ENCODE results near the gene WDR87.
"Not testable (repeated sequence)": the region's sequence is repeated elsewhere in the genome, so short reads cannot be mapped to it uniquely, and the experiment has no call there.

The WDR87 gene

GRCh38 chr19:37930416-37930815 lies 24.0 kb upstream of the WDR87 start:
- DNase-seq, result no peak

GRCh38 chr19:37929355-37929923 lies 23.0 kb upstream of the WDR87 start:
- DNase-seq, result peak; percentile 35

- no peak for DNase-seq
Observed at GRCh38 chr19:37928527-37929286, 22.3 kb upstream of the WDR87 start.

GRCh38 chr19:37926711-37927110 lies 20.3 kb upstream of the WDR87 start:
- no peak for DNase-seq

GRCh38 chr19:37926255-37926654 lies 19.9 kb upstream of the WDR87 start:
- no peak for DNase-seq

GRCh38 chr19:37925212-37925611 lies 18.8 kb upstream of the WDR87 start:
- DNase-seq, result no peak

GRCh38 chr19:37924573-37924972 lies 18.2 kb upstream of the WDR87 start:
- DNase-seq, result not testable (repeated sequence)

GRCh38 chr19:37920591-37921450 lies 14.4 kb upstream of the WDR87 start:
- DNase-seq, result no peak

GRCh38 chr19:37914908-37915307 lies 8.5 kb upstream of the WDR87 start:
- no peak for DNase-seq

GRCh38 chr19:37909661-37910199 lies 3.3 kb upstream of the WDR87 start:
- no peak for DNase-seq

- DNase-seq, result no peak
Observed at GRCh38 chr19:37907735-37908455, 1.5 kb upstream of the WDR87 start.

GRCh38 chr19:37906869-37907734 lies 708 bp upstream of the WDR87 start, which contains the start of gene SIPA1L3:
Gene SIPA1L3 (plus strand): TSS chr19:37907208. CDS start chr19:38081566, 174,358 bp downstream.
- DNase-seq, result peak; percentile 91

GRCh38 chr19:37903096-37903495 lies 3.3 kb downstream of the WDR87 start:
- no peak for DNase-seq

GRCh38 chr19:37902668-37903067 lies 3.7 kb downstream of the WDR87 start:
- DNase-seq, result peak; percentile 63

- no peak for DNase-seq
Observed at GRCh38 chr19:37899966-37900365, 6.4 kb downstream of the WDR87 start.

- no peak for DNase-seq
Observed at GRCh38 chr19:37899453-37899852, 6.9 kb downstream of the WDR87 start.

GRCh38 chr19:37896180-37896579 lies 10.2 kb downstream of the WDR87 start:
- no peak for DNase-seq

- DNase-seq, result no peak
Observed at GRCh38 chr19:37893845-37894575, 12.4 kb downstream of the WDR87 start.

- no peak for DNase-seq
Observed at GRCh38 chr19:37886571-37886970, 19.8 kb downstream of the WDR87 start.

GRCh38 chr19:37885392-37885791 lies 21.0 kb downstream of the WDR87 start:
- DNase-seq, result no peak

- DNase-seq, result no peak
Observed at GRCh38 chr19:37877147-37877546, 29.2 kb downstream of the WDR87 start.

Measured in DMS79 (cell line).